Skeletal muscle tissue (tissue), 4 donors: ENCODE data around the gene EYA2. TPM values are rescaled to one million over a fixed set of nuclear protein-coding genes. Genes with fewer than 3 reads are reported as not detected.
A peak's percentile ranks its signal among the peaks of the same experiment; 100 is the strongest.

Source experiments
- H3K27ac ChIP-seq: one replicate; pipeline ENCODE4 v1.7.0; 2013; ENCODE audit warnings: mild to moderate bottlenecking, low read depth, low read length, inconsistent platforms
- H3K27me3 ChIP-seq, 3 donors: one replicate each; pipeline ENCODE4 v1.7.0; 2013; ENCODE audit warnings: low read length in 3 of 3; ENCODE audit not compliant: control insufficient read depth in 3 of 3, insufficient read depth in 3 of 3
- H3K36me3 ChIP-seq, 3 donors: one replicate each; pipeline ENCODE4 v1.7.0; 2013; ENCODE audit warnings: low read length in 3 of 3; ENCODE audit not compliant: control insufficient read depth in 3 of 3, insufficient read depth in 3 of 3
- H3K4me1 ChIP-seq, 3 donors: one replicate each; pipeline ENCODE4 v1.7.0; 2013; ENCODE audit warnings: low read length in 3 of 3, mild to moderate bottlenecking in 3 of 3; ENCODE audit not compliant: control insufficient read depth in 3 of 3, insufficient read depth in 3 of 3
- H3K4me3 ChIP-seq, 3 donors: one replicate each; pipeline ENCODE4 v1.7.0; 2013; ENCODE audit warnings: low read length in 3 of 3
- H3K9ac ChIP-seq, 3 donors: one replicate each; pipeline ENCODE4 v1.7.0; 2013; ENCODE audit warnings: low read length in 3 of 3, mild to moderate bottlenecking in 3 of 3, moderate library complexity in 2 of 3, low read depth in 1 of 3
- H3K9me3 ChIP-seq, 3 donors: one replicate each; pipeline ENCODE4 v1.7.0; 2013; ENCODE audit warnings: low read length in 3 of 3; ENCODE audit not compliant: control insufficient read depth in 3 of 3
- total RNA-seq: library from RNA; depleted of rRNA; stranded (reverse); fragments of >200 nt; gene quantifications from one replicate; pipeline ENCODE4 v1.2.3, GENCODE V29; 2014
- donor health status: Osteomylitis.

The EYA2 gene
- total RNA-seq, 1 donor from 2014 or later: 1.0 TPM

DNA sequence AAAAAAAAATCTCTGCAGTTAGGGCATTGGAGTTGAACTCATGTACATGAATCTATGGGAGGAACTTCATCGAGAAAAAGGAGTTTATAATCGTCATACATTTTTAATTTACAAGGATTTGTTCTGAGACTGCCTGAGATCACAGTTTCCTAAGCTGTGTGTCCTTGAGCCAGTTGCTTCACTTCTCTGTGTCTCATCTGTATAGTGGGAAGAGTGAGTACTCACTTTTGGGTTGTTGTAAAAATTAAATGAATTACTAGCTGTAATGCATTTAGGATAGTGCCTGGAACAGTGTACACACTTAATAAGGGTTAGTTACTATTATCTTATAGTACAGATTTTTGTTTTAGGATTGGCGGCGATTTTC lies 42.5 kb downstream of the EYA2 start:
- Histone ChIP-seq H3K27ac (no peak overlapping the region), H3K9ac (no peak overlapping the region), H3K36me3 (no peaks in the 10 kb centered on the region), H3K4me3 (no peak overlapping the region), H3K4me1 (peaks cover 2 to 3% (median 2%) of the 10 kb centered on the region in 3 donors), H3K27me3 (peaks cover 0 to 4% (median 0%) of the 10 kb centered on the region in 3 donors), H3K9me3 (no peaks in the 10 kb centered on the region)

DNA sequence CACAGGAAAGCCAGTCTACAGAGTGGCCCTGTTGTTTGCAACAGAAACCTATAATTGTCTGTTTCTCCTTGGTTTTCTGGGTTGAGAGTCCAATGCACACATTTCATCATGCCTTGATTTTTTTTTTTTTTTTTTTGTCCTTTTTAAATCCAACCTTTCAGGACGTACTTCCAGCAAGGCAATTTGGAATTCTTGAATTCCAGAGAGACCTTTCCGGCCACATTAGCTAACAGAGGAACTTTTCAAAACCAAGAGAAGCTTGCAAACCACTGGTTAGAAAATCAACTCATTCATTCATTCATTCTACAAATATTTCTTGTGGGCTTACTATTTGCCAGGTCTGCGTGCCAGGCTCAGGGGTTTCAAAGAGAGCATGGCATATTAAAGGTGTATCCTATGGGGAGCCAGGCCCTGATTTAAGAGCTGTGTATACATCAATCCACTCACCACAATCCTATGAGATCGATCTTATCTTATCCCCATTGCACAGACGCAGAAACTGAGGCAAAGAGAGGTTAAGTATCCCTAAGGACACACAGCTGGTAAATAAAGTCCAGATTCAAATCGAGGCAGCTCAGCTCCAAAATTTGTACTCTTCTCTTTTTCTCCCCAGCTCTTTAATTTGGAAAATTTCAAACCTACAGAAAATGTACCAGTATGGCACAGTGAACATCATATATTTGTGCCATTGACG lies 43.0 kb downstream of the EYA2 start:
- Histone ChIP-seq H3K27ac (no peak overlapping the region), H3K27me3 (peaks cover 0 to 4% (median 0%) of the 10 kb centered on the region in 3 donors), H3K4me1 (no peaks in the 10 kb centered on the region), H3K9me3 (no peaks in the 10 kb centered on the region), H3K4me3 (no peak overlapping the region), H3K9ac (no peak overlapping the region), H3K36me3 (no peaks in the 10 kb centered on the region)

DNA sequence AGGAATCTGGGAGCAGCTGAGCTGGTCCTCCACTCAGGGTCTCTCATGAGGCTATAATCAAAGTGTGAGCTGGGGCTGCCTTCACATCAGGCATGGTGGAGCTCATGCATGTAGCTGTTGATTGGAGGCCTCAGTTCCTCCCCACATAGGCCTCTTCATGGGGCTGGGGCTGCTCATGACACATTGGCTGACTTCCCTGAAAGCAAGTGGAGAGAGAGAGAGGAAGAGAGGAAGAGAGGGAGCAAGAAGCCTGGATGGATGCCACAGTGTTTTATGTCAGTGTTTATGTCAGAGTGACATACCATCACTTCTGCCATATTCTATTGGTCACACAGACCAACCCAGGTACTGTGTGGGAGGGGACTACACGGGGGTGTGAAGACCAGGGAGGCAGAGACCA lies 43.8 kb downstream of the EYA2 start:
- H3K36me3 ChIP-seq: no peaks in the 10 kb centered on the region
- H3K27me3 ChIP-seq: peaks cover 0 to 4% (median 0%) of the 10 kb centered on the region in 3 donors
- H3K4me1 ChIP-seq: no peaks in the 10 kb centered on the region
- H3K9ac ChIP-seq: no peak overlapping the region
- no peak overlapping the region for H3K27ac ChIP-seq
- H3K9me3 ChIP-seq: no peaks in the 10 kb centered on the region
- no peak overlapping the region for H3K4me3 ChIP-seq

DNA sequence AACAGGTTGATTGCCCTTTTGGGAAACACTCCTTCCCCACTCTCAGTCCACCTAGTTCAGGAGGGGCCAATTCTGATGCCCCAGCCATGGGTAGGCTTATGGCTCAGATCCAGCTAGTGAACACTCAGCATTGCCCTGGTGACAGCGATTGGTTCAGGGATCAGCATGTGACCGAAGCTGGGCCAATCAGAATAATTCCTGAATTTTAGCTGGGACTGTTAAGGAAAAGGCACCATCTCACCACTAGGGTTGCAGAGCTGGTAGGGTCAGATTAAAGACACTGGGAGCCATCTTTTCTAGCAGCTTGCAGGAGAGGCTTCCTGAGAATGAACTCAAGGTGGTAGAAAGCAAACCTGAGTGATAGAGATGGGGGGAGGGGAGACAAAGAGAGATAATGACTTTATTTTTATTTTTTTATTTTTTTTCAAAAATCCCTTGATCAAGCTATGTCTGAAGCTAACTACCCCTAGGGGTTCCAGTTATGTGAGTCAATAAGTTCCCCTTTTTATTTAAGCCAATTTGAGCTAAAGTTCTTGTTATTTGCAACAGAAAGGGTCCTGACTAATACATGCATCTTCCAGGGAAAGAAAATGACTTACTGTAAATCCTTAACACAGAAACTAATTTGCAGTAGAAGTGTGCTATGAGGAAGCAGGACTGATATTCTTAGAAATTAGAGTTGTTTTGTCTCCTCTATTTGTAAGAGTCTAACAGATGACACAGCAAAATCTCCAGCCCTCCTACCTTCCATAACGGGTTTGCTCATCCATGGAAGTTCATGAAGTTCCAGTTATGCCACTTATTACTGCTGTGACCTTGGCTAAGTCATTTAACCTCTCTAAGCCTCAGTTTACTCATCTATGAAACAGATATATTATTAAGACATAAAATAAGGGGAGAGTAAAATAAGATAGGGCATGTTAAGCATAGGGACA lies 44.7 kb downstream of the EYA2 start:
- peaks cover 0 to 2% (median 0%) of the 10 kb centered on the region in 3 donors for H3K27me3 ChIP-seq
- no peaks in the 10 kb centered on the region for H3K9me3 ChIP-seq
- H3K9ac ChIP-seq: no peak overlapping the region
- no peaks in the 10 kb centered on the region for H3K36me3 ChIP-seq
- no peak overlapping the region for H3K4me3 ChIP-seq
- no peak overlapping the region for H3K27ac ChIP-seq
- H3K4me1 ChIP-seq: no peaks in the 10 kb centered on the region

DNA sequence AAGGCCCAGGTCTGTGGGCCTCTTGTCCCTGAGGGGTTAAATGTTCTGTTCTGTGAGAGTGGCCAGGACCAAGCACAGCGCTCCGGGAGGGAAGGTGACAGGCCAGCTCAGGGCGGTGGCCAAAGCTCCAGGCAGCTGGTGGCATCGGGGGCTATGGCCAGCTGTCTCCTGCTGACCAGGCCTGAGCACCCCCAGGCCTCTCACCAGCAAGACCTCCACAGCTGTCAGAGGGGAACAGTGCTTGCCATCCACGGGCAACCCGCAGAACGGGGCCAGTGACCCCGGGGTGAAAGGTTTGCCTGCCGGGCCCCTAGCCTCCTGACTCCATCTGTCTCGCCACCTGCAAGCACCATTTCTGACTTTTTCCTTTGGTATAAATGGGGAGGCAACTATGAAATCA lies 46.0 kb downstream of the EYA2 start:
- no peaks in the 10 kb centered on the region for H3K9me3 ChIP-seq

DNA sequence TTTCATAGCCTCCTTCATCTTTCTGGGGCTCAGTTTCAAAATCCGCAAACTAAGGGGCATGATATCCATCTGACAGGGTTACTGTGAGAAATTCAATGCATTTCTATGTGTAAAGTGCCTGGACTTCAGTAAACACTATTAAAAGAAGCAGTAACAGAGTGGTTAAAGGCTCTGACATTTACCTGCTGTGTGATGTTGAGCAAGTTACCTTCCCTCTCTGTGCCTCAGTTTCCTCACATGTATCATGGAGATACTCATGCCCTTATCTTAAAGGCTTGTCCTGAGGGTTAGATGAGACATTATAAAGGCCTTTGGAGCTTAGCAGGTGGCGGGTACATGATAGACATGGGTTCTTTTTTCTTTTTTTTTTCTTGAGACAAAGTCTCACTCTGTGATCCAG lies 46.8 kb downstream of the EYA2 start:
- H3K4me3 ChIP-seq: no peak overlapping the region
- H3K36me3 ChIP-seq: no peaks in the 10 kb centered on the region
- H3K9me3 ChIP-seq: no peaks in the 10 kb centered on the region
- H3K4me1 ChIP-seq: no peaks in the 10 kb centered on the region
- H3K27me3 ChIP-seq: no peaks in the 10 kb centered on the region
- no peak overlapping the region for H3K27ac ChIP-seq
- no peak overlapping the region for H3K9ac ChIP-seq

More for the DNA sequence above, 46.0 kb downstream of the EYA2 start:
- no peak overlapping the region for H3K27ac ChIP-seq
- H3K27me3 ChIP-seq: no peaks in the 10 kb centered on the region
- no peaks in the 10 kb centered on the region for H3K36me3 ChIP-seq
- no peak overlapping the region for H3K4me3 ChIP-seq
- H3K4me1 ChIP-seq: no peaks in the 10 kb centered on the region
- H3K9ac ChIP-seq: no peak overlapping the region

DNA sequence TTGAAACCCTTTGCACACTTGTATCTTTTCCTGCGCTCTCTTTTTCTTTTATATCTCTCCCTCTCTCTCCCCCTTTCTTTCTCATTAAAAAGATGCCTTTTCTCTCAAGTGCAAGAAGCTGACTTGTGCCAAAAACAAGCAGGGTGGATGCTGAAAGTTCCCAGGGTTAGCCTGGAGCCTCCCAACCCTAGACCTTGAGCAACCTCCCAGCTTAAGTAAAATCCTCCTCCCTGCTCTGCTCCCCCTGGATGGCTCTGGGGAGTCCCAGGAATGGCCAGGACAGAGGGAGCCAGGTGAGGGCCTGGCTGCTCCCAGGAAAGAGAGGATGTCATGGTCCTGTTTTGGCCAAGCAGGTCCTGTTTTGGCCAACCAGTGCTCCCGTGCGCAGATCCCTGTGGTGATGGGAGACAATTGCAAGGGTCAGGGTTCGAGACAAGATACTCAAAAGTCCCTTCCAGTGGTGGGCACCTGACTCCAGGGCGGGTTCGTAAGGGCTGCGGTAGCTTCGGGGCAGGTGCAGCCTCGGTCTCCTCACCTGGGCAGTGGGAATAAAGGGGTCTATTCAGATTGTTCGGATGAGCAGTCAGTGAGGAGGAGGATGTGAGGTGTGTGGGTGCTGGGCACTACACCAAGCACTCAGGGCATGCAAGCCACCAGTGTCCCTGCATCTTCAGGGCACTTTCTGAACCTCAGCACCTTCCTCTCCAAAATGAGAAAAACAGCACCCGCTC lies 49.4 kb downstream of the EYA2 start:
- Histone ChIP-seq H3K9ac (no peak overlapping the region), H3K9me3 (no peaks in the 10 kb centered on the region), H3K4me3 (no peak overlapping the region), H3K27me3 (peaks cover 0 to 1% (median 0%) of the 10 kb centered on the region in 3 donors), H3K36me3 (no peaks in the 10 kb centered on the region), H3K27ac (no peak overlapping the region), H3K4me1 (no peaks in the 10 kb centered on the region)

- Histone ChIP-seq H3K4me1 (no peaks in the 10 kb centered on the region), H3K27me3 (peaks cover 0 to 5% (median 0%) of the 10 kb centered on the region in 3 donors), H3K27ac (peak overlapping the region; percentile 59), H3K36me3 (no peaks in the 10 kb centered on the region), H3K9ac (no peak overlapping the region), H3K9me3 (no peaks in the 10 kb centered on the region), H3K4me3 (no peak overlapping the region)
Observed at GRCh38 chr20:46945465-46945864, 50.8 kb downstream of the EYA2 start.

DNA sequence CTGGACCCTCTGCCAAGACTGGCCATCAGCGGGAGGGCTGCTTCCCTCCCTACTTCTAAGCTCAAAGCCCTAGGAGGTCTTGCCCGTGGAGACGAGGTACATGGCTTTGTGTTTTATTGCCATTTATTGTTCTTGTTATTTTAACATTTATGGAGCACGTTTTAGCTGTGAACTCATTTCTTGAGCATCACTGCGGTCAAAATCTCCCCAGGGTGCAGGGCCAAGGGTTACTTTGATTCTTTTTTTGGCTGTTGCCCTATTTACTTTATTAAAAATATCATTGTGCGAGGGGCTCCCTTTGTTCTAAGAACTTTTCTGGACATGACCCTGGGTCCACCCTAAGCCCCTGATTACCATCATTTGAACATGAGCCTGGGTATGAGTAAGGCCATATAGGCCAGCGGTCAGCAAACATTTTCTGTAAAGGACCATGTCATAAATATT lies 51.6 kb downstream of the EYA2 start:
- H3K27me3 ChIP-seq: peaks cover 0 to 5% (median 0%) of the 10 kb centered on the region in 3 donors
- no peaks in the 10 kb centered on the region for H3K9me3 ChIP-seq
- no peak overlapping the region for H3K4me3 ChIP-seq
- no peaks in the 10 kb centered on the region for H3K4me1 ChIP-seq
- H3K9ac ChIP-seq: no peak overlapping the region
- peak overlapping the region; percentile 59 for H3K27ac ChIP-seq
- no peaks in the 10 kb centered on the region for H3K36me3 ChIP-seq
